HG03025 (cell line): ENCODE measurements around the gene ZDHHC7.

ENCODE experiments used
- ATAC-seq: cut with Tn5 transposase; IDR thresholded peaks from one replicate; pipeline ENCODE4 v1.9.1; 2021; ENCODE audit warnings: mild to moderate bottlenecking, moderate library complexity; ENCODE audit not compliant: unreplicated experiment, low FRiP score

ZDHHC7 gene

DNA sequence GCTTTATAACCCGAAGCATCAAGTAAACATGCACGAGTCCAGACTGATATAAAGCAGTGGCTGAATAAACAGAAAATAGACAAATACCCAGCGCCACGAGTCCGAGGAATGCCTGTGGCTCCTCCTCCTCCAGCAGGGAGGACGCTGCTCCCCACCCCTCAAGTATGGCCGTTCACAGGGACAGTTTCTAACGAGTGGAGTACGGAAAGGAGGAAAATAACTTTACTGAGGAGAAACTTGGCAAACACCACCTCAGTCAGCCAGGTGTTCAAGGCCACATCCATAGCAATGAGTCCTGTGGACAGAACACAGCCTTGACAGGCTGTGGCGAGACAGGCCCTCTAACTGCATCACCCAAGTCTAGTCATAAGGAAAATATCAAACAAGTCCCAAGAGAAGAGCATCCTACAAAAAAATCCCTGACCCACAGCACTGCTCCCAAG lies 9.2 kb downstream of the ZDHHC7 start:
- no peak for ATAC-seq

DNA sequence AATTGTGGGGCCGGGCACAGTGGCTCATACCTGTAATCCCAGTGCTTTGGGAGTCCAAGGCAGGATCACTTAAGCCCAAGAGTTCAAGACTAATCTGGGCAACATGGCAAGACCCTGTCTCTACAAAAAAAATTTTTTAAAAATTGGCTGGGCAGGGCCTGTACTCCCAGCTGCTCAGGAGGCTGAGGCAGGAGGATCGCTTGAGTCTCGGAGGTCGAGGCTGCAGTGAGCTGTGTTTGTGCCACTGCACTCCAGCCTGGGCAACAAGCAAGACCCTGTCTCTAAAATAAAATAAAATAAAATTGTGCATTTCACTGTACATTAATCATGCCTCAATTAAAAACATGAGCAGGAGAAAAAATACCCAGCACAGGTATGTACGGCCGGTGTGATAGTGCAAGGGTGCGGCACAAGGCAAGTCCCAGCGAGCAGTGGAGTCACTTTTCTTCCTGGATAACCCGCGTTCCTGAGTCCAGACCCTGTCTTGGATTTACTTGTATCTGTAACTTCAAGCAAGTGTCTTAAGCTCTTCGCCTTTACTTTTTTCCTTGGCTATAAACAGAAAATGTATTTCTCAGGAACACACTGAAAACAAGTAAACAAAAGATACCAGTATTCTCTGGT lies 11.4 kb downstream of the ZDHHC7 start:
- ATAC-seq, result no peak

DNA sequence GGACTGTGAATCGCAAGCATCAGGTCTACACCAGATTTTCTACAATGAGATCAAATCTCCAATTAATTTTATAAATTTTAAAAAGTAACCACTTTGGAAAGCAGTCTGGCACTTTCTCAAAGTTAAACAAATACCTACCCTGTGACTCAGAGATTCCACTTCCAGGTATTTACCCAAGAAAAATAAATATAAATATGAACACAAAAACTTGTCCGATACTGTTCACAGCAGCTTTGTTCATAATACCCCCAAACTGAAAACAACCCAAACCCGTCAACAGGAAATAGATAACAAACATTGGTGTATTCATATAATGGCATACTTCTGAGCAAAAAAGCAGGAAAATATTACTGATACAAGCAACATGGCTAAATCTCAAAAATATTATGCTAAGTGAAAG lies 12.1 kb downstream of the ZDHHC7 start:
- ATAC-seq, result no peak

DNA sequence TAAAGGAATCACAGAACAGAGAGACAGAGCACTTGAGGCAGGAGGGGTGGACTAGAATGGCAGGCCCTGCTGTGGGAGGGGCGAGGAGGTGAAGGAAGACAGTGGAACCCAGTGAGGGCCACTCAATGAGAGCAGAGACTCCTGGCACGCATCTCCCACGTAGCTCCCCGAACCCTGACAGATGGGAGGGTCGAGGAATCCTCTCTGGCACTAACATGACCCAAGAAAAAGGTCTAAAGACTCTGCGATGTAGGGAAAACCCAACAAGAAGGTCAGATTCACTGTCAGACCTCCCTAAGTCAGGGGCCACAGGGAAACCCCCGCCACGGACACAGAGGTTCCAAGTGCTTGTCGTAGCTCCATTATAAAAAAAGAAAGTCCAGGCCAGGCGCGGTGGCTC lies 15.0 kb downstream of the ZDHHC7 start:
- ATAC-seq, result no peak

DNA sequence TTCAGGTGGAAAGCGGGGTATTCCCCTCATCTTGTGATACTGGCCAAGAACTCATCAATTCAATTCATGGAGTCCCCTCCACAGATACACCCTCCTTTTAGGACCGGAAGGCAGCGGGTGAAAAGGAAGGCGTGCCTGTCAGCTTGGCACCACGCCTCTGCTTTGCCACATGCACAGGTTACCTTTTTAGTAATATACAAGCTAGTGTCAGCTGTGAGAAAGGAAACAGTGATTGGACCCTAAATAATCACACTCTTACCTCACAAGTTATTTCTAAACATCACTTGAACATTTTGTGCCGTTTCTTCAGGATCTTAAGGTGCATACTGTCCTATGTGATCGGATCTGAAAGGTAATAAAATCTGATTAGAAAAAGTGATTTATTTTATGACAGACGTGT lies 15.7 kb downstream of the ZDHHC7 start:
- ATAC-seq, result no peak

DNA sequence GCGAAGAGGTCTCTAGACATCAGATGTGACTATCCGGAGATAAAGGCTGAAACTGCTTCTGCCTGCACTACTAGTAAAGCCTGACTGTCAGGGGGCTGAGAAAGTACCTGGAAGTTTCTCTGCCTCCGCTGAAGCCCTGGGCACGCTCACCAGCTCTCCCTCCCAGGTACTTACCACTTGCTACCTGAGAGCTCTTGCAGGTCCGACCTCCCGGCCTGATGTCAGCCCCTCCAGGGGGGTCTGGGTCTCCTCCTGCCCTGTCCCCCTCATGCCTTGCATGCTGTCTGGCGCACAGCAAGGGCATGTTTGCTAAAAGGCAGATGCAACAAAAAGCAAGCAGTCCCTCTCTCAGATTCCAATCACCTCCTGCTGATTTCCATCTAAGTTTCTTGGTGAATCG lies 17.4 kb downstream of the ZDHHC7 start:
- no peak for ATAC-seq

DNA sequence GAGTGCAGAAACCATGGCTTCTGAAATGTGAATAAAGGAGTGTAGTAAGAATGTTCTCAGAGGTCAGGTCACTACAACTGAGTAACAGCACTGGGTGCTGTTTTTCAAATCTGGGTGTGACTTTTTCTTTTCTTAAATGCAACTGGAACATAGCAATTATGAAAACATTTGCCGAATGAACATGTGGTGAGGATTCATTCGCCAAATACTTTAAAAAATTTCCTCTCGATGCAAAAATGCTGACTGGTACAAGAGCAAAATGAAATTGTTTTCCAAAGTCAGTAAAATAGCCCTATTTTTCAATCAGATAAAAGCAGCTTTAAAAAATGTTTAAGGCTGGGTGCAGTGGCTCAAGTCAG lies 18.6 kb downstream of the ZDHHC7 start:
- ATAC-seq, result no peak

DNA sequence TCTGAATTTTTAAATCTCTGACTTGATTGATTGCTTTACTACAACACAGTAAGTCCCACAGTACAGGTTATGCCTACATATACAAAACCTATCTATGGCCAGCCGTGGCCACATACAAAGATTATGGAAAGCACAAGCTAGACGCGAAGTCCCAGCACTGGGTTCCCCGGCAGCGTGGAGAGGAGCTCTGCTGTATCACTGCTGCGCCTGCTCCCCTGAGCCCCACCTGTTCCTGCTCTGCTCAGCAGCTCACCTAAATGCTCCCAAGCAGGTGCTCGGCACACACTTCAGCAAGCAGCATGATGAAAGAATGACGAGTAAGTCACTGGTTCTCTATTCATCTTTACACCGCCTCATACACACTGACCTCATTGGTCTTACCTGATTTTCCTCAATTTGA lies 20.6 kb downstream of the ZDHHC7 start:
- no peak for ATAC-seq

DNA sequence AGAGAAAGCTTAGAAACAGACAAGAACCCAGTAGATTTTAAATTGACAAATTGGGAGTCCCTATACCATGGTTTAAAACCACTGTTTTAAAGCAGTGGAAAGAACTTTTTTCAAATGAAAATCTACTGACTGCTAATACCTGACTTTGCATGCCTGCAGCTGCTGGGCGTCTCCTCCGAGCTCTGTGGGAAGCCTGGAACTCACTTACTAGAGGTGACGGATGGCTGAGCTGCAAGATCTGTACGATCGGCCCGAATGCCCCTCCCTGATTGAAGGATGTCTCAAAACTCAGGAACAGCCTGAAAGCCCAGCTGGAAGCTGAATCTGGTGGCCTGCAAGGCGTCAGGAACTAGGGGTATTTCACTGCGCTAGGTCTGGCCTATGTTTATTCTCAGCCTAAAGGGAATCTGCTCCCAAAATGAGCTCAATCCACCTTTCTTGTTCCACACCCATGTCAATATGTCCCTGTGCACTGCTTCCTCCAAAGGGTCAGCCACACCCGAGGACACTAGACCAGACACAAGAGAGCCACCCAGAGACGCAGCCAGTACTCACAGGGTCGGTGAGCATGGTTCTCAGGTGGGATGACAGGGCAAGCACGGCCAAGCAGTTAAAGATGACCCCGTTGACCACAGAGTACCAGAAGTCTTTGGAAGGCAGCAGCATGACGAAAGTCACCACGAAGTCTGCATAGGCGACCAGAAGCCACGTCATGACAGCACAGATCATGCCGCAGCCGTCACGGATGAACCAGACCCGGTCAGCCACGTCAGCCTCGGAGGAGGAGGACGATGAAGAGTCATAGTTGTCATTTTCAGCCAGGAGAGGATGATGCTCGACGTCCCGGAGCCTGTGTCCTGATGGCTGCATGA lies 21.4 kb downstream of the ZDHHC7 start:
- ATAC-seq, result no peak

DNA sequence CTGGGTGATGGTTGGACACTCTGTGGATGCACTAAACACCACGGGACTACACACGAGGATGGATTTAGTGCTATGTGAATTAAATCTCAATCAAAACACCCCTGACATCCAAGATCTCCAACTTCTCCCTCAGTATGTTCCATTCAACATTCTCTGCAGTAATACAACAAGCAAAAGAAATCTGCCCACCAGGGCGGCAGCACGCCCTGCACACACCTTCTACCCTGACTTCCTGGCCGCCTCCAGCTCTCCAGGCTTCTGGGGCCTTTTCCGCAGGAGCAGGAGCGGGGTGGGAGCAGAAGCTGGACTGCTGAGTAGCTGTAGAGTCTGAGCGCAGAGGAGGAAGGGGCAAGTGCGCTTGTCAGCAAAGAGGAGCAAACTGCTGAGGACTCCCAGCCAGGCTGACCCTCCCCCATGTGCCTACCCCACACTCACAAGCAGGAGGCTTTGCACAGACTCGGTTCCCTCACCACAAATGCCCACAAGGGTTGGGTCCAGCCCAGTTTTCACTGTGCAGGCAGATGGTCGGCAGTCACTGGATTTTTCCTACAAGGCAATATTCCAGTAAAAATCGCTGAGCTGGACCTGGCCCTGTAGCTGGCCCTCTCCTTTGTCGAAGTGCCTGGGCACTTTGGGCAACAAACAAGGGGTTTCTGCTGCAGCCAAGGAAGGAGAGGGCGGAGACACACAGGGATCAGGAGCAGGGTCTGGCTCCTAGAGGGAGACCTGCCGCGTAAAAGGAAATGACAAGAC lies 22.8 kb downstream of the ZDHHC7 start:
- ATAC-seq, result no peak

DNA sequence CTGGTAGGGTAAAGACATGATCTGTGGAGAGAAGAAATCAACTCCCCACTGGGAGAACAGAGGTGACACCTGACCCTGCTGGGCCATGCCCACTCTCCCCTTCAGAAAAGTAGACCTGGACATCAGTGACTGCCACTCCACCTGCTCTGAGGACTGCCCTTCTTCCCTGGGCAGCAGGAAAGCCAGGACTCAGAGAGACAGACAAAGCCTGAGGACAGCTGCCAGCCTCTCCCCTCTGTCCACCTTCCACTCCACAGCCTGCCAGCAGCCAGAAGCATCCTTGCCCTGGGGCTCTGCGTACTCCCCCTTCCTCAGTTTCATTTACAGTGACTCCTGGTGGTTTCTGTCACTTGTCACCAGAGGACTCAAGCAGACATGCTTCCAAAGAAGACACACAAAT lies 24.5 kb downstream of the ZDHHC7 start:
- no peak for ATAC-seq

DNA sequence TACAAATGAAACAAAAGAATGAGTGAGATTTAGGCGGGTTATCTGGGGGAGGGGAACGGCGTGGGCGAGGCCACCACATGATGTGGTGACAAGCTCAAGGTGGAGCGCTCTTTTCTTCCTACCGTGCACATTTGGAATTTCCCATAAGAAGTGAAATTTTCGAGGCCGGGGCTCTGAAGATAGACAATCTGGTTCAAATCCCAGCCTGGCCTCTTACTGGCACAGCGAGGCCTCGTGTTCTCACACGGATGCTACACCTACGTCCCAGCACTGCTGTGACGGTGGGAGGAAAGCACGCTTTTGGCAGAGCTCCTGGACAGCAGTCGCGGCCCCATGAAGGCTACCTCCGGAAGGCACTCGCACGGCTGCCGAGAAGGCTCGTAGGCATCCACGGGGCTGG lies 25.2 kb downstream of the ZDHHC7 start:
- no peak for ATAC-seq

DNA sequence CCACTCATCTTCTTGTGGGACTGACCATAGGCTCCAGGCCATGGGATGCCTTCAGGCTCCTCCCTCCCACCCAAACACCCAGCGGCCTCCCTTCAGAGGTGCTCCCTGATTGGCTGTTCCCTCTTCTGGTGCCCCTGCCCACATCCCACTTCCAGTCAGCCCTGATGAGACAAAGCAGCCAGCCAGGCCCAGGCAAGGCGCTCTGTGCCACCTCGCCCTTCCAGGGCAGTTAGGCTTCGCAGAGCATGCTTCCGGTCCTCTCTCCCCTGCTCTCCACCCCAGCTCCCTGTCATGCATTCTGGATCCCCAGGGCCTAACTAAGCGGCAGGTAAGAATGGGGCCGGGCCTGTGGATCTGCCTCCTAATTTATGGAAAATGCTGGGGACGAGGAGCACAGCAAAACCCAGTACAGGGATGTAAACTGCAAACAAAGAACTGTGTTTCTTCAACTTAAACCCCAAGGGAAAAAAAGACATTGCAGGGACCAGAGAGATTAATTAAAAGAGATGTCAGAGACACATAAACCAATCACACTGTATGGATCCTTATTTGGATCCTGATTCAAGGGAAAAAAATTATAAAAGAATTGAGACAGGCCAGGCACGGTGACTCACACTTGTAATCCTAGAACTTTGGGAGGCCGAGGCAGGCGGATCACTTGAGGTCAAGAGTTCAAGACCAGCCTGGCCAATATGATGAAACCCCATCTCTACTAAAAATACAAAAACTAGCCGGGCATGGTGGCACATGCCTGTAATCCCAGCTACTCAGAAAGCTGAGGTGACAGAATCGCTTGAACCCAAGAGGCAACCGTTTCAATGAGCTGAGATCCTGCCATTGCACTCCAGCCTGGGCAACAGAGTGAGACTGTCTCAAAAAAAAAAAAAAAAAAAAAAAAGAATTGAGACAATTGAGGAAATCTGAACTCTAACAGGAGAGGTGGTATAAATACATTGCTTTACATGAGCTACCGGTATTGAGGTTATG lies 26.0 kb downstream of the ZDHHC7 start:
- no peak for ATAC-seq

DNA sequence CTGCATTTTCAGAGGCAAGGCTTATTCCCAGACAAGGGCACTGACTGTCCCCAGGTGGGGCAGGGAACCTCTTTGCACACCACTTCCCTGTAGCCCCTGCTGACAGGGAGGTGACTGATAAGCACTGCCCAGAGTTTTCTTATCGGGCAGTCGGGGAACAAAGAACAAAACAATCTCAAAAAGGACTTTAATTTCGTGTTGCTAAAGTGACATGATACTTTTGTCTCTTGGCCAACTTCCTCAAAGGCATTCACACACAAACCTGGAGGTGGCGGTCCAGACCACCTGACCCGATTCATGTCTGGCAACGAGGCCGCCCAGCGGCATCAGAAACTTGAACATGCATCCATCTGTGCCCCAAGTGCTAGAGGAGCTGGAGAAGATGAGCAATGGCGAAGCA lies 28.9 kb downstream of the ZDHHC7 start:
- ATAC-seq, result no peak

DNA sequence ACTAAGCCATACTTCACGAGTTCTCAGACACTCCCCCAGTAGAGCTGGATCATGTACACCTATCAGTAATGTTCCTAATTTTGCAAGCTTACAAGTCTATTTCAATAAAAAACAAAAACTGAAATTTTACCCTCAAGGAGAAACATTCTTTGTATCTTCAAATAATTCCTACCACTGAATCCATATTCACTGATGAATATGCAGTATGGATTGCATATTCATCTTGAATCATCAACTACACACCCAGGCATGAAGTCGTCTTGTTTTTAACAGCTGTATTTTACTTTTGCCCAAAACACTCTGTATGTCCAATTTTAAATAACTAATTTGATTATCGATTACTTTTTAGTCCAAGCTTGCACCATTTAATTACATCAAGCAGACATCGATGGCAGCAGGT lies 31.8 kb downstream of the ZDHHC7 start:
- no peak for ATAC-seq

DNA sequence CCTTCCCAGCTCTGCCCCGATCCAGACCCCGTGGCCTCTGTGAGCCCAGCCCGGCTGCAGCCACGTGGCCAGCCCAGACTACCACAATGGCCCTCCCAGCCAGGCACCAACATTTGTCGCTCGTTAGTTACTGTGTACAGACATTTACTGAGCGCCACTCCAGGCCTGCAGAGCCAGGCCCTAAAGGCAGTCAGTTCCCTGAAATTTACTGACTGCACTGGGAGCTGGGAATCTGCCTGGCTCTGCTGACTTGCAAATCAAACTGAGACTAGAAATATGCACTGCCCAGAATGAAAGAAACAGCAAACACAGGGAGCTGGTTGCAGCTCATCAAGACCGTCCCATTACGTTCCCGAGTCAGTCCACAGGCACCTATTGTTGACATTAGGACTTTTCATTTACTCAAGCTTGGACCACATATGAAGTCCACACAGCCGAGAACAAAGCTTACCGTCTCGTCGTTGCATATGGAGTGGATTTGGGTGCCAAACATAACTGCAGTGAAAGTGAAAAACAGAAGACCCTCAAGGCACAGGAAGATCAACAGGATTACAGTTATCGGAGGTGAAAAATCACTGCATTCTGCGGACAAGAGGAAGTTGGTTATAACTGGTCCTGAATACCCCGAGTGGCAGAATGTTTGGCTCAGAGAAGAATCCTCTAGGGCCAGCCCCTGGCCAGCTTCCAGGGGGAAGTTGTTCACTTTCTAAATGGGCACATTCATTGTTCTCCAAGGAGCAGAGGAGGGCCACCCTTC lies 34.5 kb downstream of the ZDHHC7 start:
- no peak for ATAC-seq

DNA sequence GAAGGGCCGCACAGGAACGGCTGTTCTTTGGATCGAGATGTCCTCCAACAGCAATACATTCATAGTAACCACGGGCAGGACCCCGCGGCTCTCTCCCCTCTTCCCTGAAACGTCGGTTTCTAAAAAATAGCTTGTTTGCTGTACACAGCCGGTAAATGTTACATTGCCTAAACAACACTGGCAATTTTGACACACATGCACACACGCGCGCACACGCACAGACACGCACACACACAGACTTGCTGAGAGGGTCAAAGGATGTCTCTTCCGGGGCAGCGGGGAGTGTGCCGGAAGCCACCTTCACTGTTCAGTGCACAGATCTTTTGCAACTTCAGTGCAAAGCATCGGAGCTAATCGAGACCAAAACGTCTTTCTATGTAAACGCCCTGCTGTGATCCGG lies 35.8 kb downstream of the ZDHHC7 start:
- ATAC-seq, result no peak

DNA sequence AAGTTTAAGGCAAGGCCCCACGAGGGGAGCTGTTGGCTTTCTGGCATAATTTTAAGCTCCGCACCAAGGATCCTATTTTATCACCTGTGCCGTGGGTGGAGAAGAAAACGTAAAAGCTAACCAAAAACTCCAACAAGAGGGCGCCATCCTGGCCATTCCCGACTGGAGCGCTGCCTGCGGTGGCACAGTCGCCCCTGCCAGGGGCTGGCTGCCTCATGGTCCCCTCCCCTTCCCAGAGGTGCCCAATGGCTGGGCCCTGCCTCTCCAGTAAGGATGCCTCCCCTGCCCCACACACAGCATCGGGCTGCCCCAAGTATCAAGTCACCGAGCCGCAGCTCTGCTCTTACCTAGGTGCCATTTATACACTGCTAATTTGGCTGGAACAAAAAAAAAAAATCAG lies 36.3 kb downstream of the ZDHHC7 start:
- ATAC-seq, result no peak

DNA sequence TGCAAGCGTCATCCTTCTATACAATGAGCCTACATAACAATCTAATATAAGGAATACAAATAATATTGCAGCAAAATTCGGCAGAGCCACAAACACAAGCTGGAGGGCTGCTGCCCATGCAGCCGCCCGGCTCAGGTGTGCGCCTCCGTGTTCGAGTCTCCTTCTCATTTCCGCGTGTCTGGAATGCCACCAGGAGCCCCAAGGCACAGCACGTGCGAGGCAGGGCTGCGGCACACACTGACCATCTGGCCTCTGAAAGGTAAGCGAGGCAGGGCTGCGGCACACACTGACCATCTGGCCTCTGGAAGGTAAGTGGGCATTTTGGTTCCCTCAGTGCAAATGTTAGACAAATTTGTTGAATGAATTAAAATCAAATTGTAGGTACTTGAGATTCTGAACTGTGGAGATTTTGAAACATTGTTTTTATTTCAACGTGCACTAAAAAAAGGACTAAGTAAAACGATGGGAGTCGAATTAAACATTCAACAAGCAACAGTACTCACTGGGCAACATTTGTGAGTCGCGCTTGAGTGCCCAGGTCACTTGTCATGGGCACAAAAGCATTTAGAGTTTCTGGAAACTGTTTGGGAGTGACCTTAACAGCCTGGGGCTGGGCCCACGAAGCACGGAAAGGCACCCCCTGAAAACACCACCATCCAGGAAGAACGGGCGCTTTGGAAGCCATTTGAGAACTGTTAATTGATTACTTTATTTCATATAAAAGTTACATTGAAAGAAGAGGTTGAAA lies 37.4 kb downstream of the ZDHHC7 start:
- no peak for ATAC-seq
